H1 (cell line): Measurements from ENCODE around the gene USP16. TPM values are rescaled to one million over a fixed set of nuclear protein-coding genes. Genes with fewer than 3 reads are reported as not detected.

Source experiments
- CTCF ChIA-PET: fragments of 300-600 bp; sonication (Branson Sonifier 250); formaldehyde crosslinking; loops from one replicate; lab custom pipeline; 2021; ENCODE audit not compliant: partially characterized antibody; lab: Charles Lee
- POLR2A ChIA-PET: fragments of 300-600 bp; sonication (Branson Sonifier 250); formaldehyde crosslinking; loops from one replicate; lab custom pipeline; 2021; ENCODE audit warnings: inconsistent platforms; ENCODE audit not compliant: partially characterized antibody; lab: Charles Lee
- DNase-seq, 2 experiments: peaks; one replicate each; pipeline versions ENCODE4 v3.0.0 to v3.0.0-alpha.2; 2010 to 2022; ENCODE audit warnings: low spot score in 2 of 2, low read depth in 1 of 2, mixed read lengths in 1 of 2
- FAIRE-seq: peaks from 2 replicates; lab custom pipeline; 2011; peaks lifted over from hg19 to GRCh38; lab: Jason Lieb, UNC
- H2AFZ ChIP-seq: 2 replicates; pipeline ENCODE4 v1.8.1; 2012; ENCODE audit warnings: low read length, inconsistent platforms
- H2AK5ac ChIP-seq: 2 replicates; pipeline ENCODE4 v1.6.1; 2013; ENCODE audit warnings: low read depth, low read length
- H2BK120ac ChIP-seq: replicated peaks from 2 replicates; pipeline ENCODE3; 2013; ENCODE audit warnings: low read depth, low read length, inconsistent platforms
- H2BK12ac ChIP-seq: 2 replicates; pipeline ENCODE4 v1.6.1; 2013; ENCODE audit warnings: low read depth, low read length
- H2BK15ac ChIP-seq: 2 replicates; pipeline ENCODE4 v1.6.1; 2013; ENCODE audit warnings: low read length
- H2BK20ac ChIP-seq: 2 replicates; pipeline ENCODE4 v1.6.1; 2013; ENCODE audit warnings: low read length
- H2BK5ac ChIP-seq: 2 replicates; pipeline ENCODE4 v1.6.1; 2013; ENCODE audit warnings: low read depth, low read length
- H3K14ac ChIP-seq: 2 replicates; pipeline ENCODE4 v1.6.1; 2013; ENCODE audit warnings: inconsistent platforms; ENCODE audit not compliant: insufficient read length
- H3K18ac ChIP-seq: 2 replicates; pipeline ENCODE4 v1.6.1; 2013; ENCODE audit warnings: low read length; ENCODE audit errors: extremely low read depth
- H3K23ac ChIP-seq: 2 replicates; pipeline ENCODE4 v1.6.1; 2013; ENCODE audit warnings: inconsistent platforms; ENCODE audit not compliant: insufficient read length
- H3K23me2 ChIP-seq: 2 replicates; pipeline ENCODE4 v1.6.1; 2013; ENCODE audit warnings: low read depth, low read length
- H3K27ac ChIP-seq: 2 replicates; pipeline ENCODE4 v1.6.1; 2011; ENCODE audit warnings: low read depth, low read length, inconsistent platforms
- H3K27me3 ChIP-seq, 4 experiments: replicated peaks in 1 of 4; 1 replicate in 1 of 4; 2 replicates in 3 of 4; pipeline versions ENCODE4 v1.6.1 to v1.8.1; 2011 to 2013; ENCODE audit warnings: low read length in 3 of 4, mild to moderate bottlenecking in 3 of 4, inconsistent platforms in 2 of 4, mixed read lengths in 2 of 4, moderate library complexity in 1 of 4; ENCODE audit not compliant: control insufficient read depth in 3 of 4, insufficient read depth in 3 of 4; ENCODE audit errors: extremely low read depth in 1 of 4
- H3K36me3 ChIP-seq, 4 experiments: 2 replicates each; pipeline versions ENCODE4 v1.6.1 to v1.8.1; 2011 to 2013; ENCODE audit warnings: mild to moderate bottlenecking in 4 of 4, low read length in 3 of 4, moderate library complexity in 2 of 4, control low read depth in 1 of 4, inconsistent platforms in 1 of 4; ENCODE audit not compliant: insufficient read depth in 4 of 4, control insufficient read depth in 2 of 4
- H3K4ac ChIP-seq: replicated peaks from 2 replicates; pipeline ENCODE3; 2013; ENCODE audit warnings: low read length, low read depth, mixed read lengths, inconsistent platforms; ENCODE audit not compliant: insufficient read length
- H3K4me1 ChIP-seq, 4 experiments: replicated peaks in 1 of 4; 1 replicate in 1 of 4; 2 replicates in 3 of 4; pipeline versions ENCODE4 v1.6.1 to v1.8.1; 2011 to 2013; ENCODE audit warnings: low read length in 3 of 4, inconsistent platforms in 2 of 4, mixed read lengths in 1 of 4; ENCODE audit not compliant: insufficient read depth in 4 of 4, control insufficient read depth in 3 of 4
- H3K4me2 ChIP-seq, 2 experiments: 2 replicates each; pipeline versions ENCODE4 v1.6.1 to v1.8.1; 2011 to 2013; ENCODE audit warnings: low read depth in 2 of 2, low read length in 2 of 2, control low read depth in 1 of 2, inconsistent platforms in 1 of 2, mild to moderate bottlenecking in 1 of 2; ENCODE audit not compliant: insufficient read depth in 1 of 2
- H3K4me3 ChIP-seq, 4 experiments: fragments of 200-600, 300-600 bp in 1 of 4; sonication (generic), shearing (Covaris generic), sonication (Bioruptor Twin) in 1 of 4; 2 replicates each; pipeline versions ENCODE4 v1.5.1 to v1.8.1; 2011 to 2016; ENCODE audit warnings: low read length in 4 of 4, low read depth in 3 of 4, control low read depth in 2 of 4, inconsistent platforms in 2 of 4, mild to moderate bottlenecking in 2 of 4, mixed read lengths in 1 of 4, moderate library complexity in 1 of 4; ENCODE audit not compliant: insufficient read depth in 2 of 4; ENCODE audit errors: extremely low read depth in 1 of 4
- H3K56ac ChIP-seq: replicated peaks from 2 replicates; pipeline ENCODE3; 2013; ENCODE audit warnings: low read depth, mild to moderate bottlenecking, mixed read lengths, low read length, inconsistent platforms; ENCODE audit not compliant: insufficient read length
- H3K79me1 ChIP-seq: 2 replicates; pipeline ENCODE4 v1.6.1; 2013; ENCODE audit warnings: low read depth, low read length, control low read depth
- H3K79me2 ChIP-seq, 2 experiments: 2 replicates each; pipeline versions ENCODE4 v1.6.1 to v1.8.1; 2012 to 2013; ENCODE audit warnings: low read length in 2 of 2, mild to moderate bottlenecking in 2 of 2, inconsistent platforms in 1 of 2; ENCODE audit not compliant: insufficient read depth in 2 of 2, control insufficient read depth in 1 of 2
- H3K9ac ChIP-seq, 4 experiments: replicated peaks in 1 of 4; 1 replicate in 1 of 4; 2 replicates in 3 of 4; pipeline versions ENCODE4 v1.6.1 to v1.8.1; 2011 to 2013; ENCODE audit warnings: low read depth in 3 of 4, low read length in 3 of 4, control low read depth in 2 of 4, mild to moderate bottlenecking in 2 of 4, moderate library complexity in 2 of 4, inconsistent platforms in 1 of 4; ENCODE audit errors: extremely low read depth in 1 of 4
- H3K9me3 ChIP-seq, 2 experiments: 2 replicates each; pipeline versions ENCODE4 v1.6.1 to v1.8.1; 2012 to 2013; ENCODE audit warnings: mild to moderate bottlenecking in 2 of 2, moderate library complexity in 2 of 2, control low read depth in 1 of 2, inconsistent platforms in 1 of 2, low read depth in 1 of 2, low read length in 1 of 2, mixed read lengths in 1 of 2; ENCODE audit not compliant: insufficient read depth in 2 of 2
- H4K20me1 ChIP-seq, 2 experiments: replicated peaks in 1 of 2; 2 replicates each; pipeline versions ENCODE3 to v1.8.1; 2011 to 2013; ENCODE audit warnings: inconsistent platforms in 2 of 2, low read length in 2 of 2, mild to moderate bottlenecking in 1 of 2; ENCODE audit not compliant: insufficient read depth in 2 of 2, control insufficient read depth in 1 of 2
- H4K5ac ChIP-seq: 2 replicates; pipeline ENCODE4 v1.6.1; 2013; ENCODE audit warnings: low read length, low read depth, mixed read lengths, inconsistent platforms; ENCODE audit not compliant: insufficient read length
- H4K8ac ChIP-seq: 2 replicates; pipeline ENCODE4 v1.8.0; 2013; ENCODE audit warnings: mild to moderate bottlenecking, moderate library complexity, low read length, inconsistent platforms; ENCODE audit not compliant: insufficient read depth; ENCODE audit errors: extremely low read depth
- H4K91ac ChIP-seq: replicated peaks from 2 replicates; pipeline ENCODE3; 2013; ENCODE audit warnings: low read length, mixed read lengths, inconsistent platforms; ENCODE audit not compliant: insufficient read length
- ASH2L ChIP-seq: fragments of 200-600, 300-600 bp; sonication (generic); IDR thresholded peaks from one replicate; pipeline ENCODE4 v1.7.1; 2017; ENCODE audit warnings: low read length
- CHD2 ChIP-seq: IDR thresholded peaks from 2 replicates; pipeline ENCODE4 v1.6.1; 2012; ENCODE audit warnings: low read length, improper control_type of control experiment
- EZH2 ChIP-seq: fragments of 200-600 bp; sonication (generic); IDR thresholded peaks from 2 replicates; pipeline ENCODE4 v1.7.1; 2012; ENCODE audit warnings: low read depth, mild to moderate bottlenecking, moderate library complexity, low read length, inconsistent platforms; ENCODE audit not compliant: severe bottlenecking
- FOSL1 ChIP-seq: IDR thresholded peaks from 2 replicates; pipeline ENCODE4 v1.6.1; 2011; ENCODE audit warnings: mild to moderate bottlenecking, low read depth, low read length, moderate library complexity; ENCODE audit not compliant: insufficient read depth
- HDAC6 ChIP-seq: IDR thresholded peaks from one replicate; pipeline ENCODE4 v1.7.1; 2012; ENCODE audit warnings: low read depth, mild to moderate bottlenecking, inconsistent platforms, low read length, moderate library complexity
- JUND ChIP-seq: IDR thresholded peaks from 2 replicates; pipeline ENCODE4 v1.6.1; 2011; ENCODE audit warnings: mild to moderate bottlenecking, improper control_type of control experiment, low read length
- NANOG ChIP-seq: IDR thresholded peaks from 2 replicates; pipeline ENCODE4 v1.6.1; 2011; ENCODE audit warnings: low read length, low read depth, mild to moderate bottlenecking, inconsistent platforms; ENCODE audit not compliant: insufficient read depth, poor library complexity, severe bottlenecking
- NRF1 ChIP-seq: IDR thresholded peaks from 2 replicates; pipeline ENCODE4 v1.6.1; 2011; ENCODE audit warnings: mild to moderate bottlenecking, low read depth, low read length, improper control_type of control experiment
- POLR2AphosphoS5 ChIP-seq: IDR thresholded peaks from 2 replicates; pipeline ENCODE4 v1.6.1; 2011; ENCODE audit warnings: low read depth, low read length
- RNF2 ChIP-seq: fragments of 200-900, 300-1000 bp; sonication (generic); IDR thresholded peaks from 2 replicates; pipeline ENCODE4 v1.7.1; 2016; ENCODE audit warnings: borderline replicate concordance, low read depth, mild to moderate bottlenecking, antibody characterized with exemption, low read length; ENCODE audit not compliant: poor library complexity, severe bottlenecking; ENCODE audit errors: missing control alignments
- SIX5 ChIP-seq: IDR thresholded peaks from 2 replicates; pipeline ENCODE4 v1.6.1; 2011; ENCODE audit warnings: mild to moderate bottlenecking, low read depth, low read length
- SP2 ChIP-seq: IDR thresholded peaks from 2 replicates; pipeline ENCODE4 v1.6.1; 2012; ENCODE audit warnings: mild to moderate bottlenecking, low read length, inconsistent platforms
- SRF ChIP-seq: IDR thresholded peaks from 2 replicates; pipeline ENCODE4 v1.6.1; 2011; ENCODE audit warnings: mild to moderate bottlenecking, low read depth, low read length, moderate library complexity
- ZNF274 ChIP-seq: IDR thresholded peaks from 2 replicates; pipeline ENCODE4 v1.7.0; 2012; ENCODE audit warnings: low read length, borderline replicate concordance; ENCODE audit errors: extremely low read depth
- WGBS, 2 experiments: shearing (Covaris generic) in 1 of 2; methylation state at CpG; one replicate each; pipeline versions ENCODE4 v1.1.6 to v1.1.7; 2013 to 2015; ENCODE audit warnings: low lambda C conversion rate in 2 of 2, mixed read lengths in 2 of 2, inconsistent platforms in 1 of 2, low coverage in 1 of 2, missing lambda C conversion rate in 1 of 2; ENCODE audit not compliant: insufficient replicate concordance in 2 of 2, insufficient coverage in 1 of 2, insufficient read length in 1 of 2; ENCODE audit errors: extremely low coverage in 1 of 2, missing lambda C conversion rate in 1 of 2; 5-methylcytosine and 5-hydroxymethylcytosine counted together
- polyA plus RNA-seq, 7 experiments: library from polyadenylated mRNA; depleted of rRNA in 3 of 7; stranded (reverse) in 5 of 7; unstranded in 2 of 7; fragments of >200 nt in 5 of 7; fragments of 200-250 nt in 2 of 7; gene quantifications; 1 replicate in 5 of 7; 2 replicates in 1 of 7; 4 replicates in 1 of 7; pipeline versions ENCODE4 v1.2.1 to v1.2.3, GENCODE V29; 2011 to 2013; ENCODE audit warnings: missing spikeins in 2 of 7, mixed read lengths in 2 of 7
- total RNA-seq: library from RNA; stranded (reverse); fragmentation: NEBNext Ultra II Directional; extraction: Animal tissue kit (Norgen Biotek cat#: 25700); gene quantifications from 2 replicates; pipeline ENCODE4 v1.2.1, GENCODE V29; 2021

USP16 gene
- total and polyA plus RNA-seq, 2 of the 8 experiments (the other 6 are each of a cell fraction or from before 2014, with no cell fraction given) = 3.4 to 19.1 TPM

- CTCF ChIA-PET = interaction anchor here (0.9 kb wide), 1 partner anchor 11 kb away, joined by 3 read pairs; no protein-coding TSS in a partner anchor
- Histone ChIP-seq H3K27ac (no peak overlapping the region), H3K23ac (no peak overlapping the region), H3K79me1 (no peaks in the 10 kb centered on the region), H3K36me3 (peaks cover 13 to 78% (median 57%) of the 10 kb centered on the region in 4 experiments; a peak in 7 of 8 replicates), H2AK5ac (no peak overlapping the region), H3K27me3 (no peaks in the 10 kb centered on the region), H2AFZ (no peak overlapping the region), H4K5ac (no peak overlapping the region), H2BK12ac (no peak overlapping the region), H3K4me3 (no peak overlapping the region), H4K8ac (no peak overlapping the region), H3K56ac (no peak overlapping the region), H3K18ac (no peak overlapping the region), H3K9me3 (no peaks in the 10 kb centered on the region), H3K4ac (no peak overlapping the region), H3K14ac (no peak overlapping the region), H2BK15ac (no peak overlapping the region), H3K23me2 (no peaks in the 10 kb centered on the region), H3K4me2 (no peak overlapping the region), H3K4me1 (no peaks in the 10 kb centered on the region), H4K91ac (no peak overlapping the region), H2BK120ac (no peak overlapping the region), H4K20me1 (peaks cover 0 to 1% of the 10 kb centered on the region in 2 experiments), H3K79me2 (no peaks in the 10 kb centered on the region), H3K9ac (no peak overlapping the region), H2BK20ac (no peak overlapping the region), H2BK5ac (no peak overlapping the region)
- DNase-seq (no peak), FAIRE-seq (no peak)
- 94% methylated on average over 5 of the region's 5 CpGs; no CpG with 5 or more reads in 1 of the 2 experiments for WGBS, 2 experiments
- POLR2A ChIA-PET = interaction anchor here (0.9 to 7.7 kb wide), 5 partner anchors 13 to 20 kb away, joined by 4 to 37 read pairs (median 5); partner anchors contain the start of gene CCT8
- TF ChIP-seq SRF = no peak
- no peak for TF ChIP-seq JUND
- no peak for TF ChIP-seq ZNF274
- no peak for TF ChIP-seq NANOG
- no peak for TF ChIP-seq NRF1
- TF ChIP-seq RNF2 = no peak
- TF ChIP-seq SIX5 = no peak
- no peak for TF ChIP-seq POLR2AphosphoS5
- no peak for TF ChIP-seq EZH2
- TF ChIP-seq CHD2 = no peak
- no peak for TF ChIP-seq HDAC6
- TF ChIP-seq FOSL1 = no peak
- no peak for TF ChIP-seq ASH2L
- TF ChIP-seq SP2 = no peak
Measured at GRCh38 chr21:29052224-29052623, 27.8 kb downstream of the USP16 start.
